ENCODE measurements around the gene RAD51.
"Not testable (repeated sequence)": the region's sequence is repeated elsewhere in the genome, so short reads cannot be mapped to it uniquely, and the experiment has no call there.

RAD51 gene
- total RNA-seq, result 1.7 to 11.6 (median 5.2) reads per million in 3 experiments

- peak; percentile 90 for DNase-seq
Measured at GRCh38 chr15:40694688-40695468, at the start of gene RAD51. RAD51 (plus strand) TSS chr15:40695174; CDS start chr15:40698759, 3,585 bp downstream.

DNA sequence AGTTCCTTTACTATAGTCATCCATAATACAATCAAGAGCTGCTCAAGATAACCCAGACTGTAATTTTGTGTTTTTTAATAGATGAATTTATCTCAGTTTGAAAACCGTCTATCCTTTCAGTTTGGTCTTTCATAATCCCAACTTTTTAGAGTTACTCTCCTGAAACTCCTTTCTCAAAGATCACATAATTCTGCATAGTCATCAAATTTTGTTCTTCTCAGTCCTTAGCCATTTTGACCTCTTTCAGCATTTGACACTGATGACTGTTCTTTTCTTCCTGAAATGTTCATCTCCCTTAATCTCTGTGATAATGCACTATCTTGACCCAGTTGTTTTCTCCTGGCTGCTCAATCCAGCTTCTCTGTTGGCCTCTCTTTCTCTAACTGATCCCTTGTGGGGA lies 47.5 kb upstream of the RAD51 start:
- DNase-seq, result no peak

DNA sequence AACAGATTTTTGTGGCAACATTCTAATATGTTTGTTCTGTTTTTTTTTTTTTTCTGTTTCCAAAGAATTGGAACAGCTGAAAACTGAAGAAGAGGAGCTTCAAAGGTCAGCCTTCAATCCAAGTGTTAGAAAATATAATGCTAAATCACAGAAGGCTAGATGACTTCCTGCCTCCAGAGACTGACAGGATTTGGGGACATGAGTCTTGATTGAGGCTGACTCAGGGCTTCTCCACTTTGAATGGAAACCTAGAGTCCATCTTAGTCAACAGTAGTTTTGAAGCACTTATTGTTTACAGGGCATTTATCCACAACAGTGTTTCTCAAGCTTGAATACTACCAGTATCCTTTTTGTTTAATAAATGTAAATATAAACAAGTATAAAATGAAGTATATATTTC lies 44.5 kb upstream of the RAD51 start:
- no peak for DNase-seq

DNA sequence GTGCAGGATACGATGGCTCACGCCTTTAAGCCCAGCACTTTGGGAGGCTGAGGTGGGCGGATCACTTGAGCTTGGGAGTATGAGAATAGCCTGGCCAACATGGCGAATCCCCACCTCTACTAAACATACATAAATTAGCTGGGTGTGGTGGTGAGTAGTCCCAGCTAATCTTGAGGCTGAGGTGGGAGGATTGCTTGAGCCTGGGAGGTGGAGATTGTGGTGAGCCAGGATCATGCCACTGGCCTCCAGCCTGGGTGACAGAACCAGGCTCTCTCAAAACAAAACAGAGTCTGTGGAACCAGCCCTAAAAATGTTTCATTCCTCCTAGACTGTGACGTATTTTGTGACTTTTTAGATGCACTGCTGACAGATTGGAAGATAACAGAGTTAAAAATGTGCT lies 34.3 kb upstream of the RAD51 start:
- no peak for DNase-seq

DNA sequence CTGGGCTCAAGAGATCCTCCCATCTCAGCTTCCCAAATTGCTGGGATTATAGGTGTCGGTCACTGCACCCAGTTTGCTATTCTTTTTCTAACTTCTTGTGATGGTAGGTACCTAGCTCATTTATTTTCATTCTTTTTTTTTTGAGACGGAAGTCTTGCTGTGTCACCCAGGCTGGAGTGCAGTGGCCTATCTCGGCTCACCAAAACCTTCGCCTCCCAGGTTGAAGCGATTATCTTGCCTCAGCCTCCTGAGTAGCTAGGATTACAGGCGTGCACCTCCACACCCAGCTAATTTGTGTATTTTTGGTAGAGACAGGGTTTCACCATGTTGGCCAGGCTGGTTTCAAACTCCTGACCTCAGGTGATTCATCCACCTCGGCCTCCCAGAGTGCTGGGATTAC lies 30.1 kb upstream of the RAD51 start:
- no peak for DNase-seq

GRCh38 chr15:40676290-40676689 lies 18.7 kb upstream of the RAD51 start:
- not testable (repeated sequence) for DNase-seq

- not testable (repeated sequence) for DNase-seq
Measured at GRCh38 chr15:40676906-40677305, 18.1 kb upstream of the RAD51 start.

- DNase-seq, result no peak
Measured at GRCh38 chr15:40680151-40680550, 14.8 kb upstream of the RAD51 start.

DNA sequence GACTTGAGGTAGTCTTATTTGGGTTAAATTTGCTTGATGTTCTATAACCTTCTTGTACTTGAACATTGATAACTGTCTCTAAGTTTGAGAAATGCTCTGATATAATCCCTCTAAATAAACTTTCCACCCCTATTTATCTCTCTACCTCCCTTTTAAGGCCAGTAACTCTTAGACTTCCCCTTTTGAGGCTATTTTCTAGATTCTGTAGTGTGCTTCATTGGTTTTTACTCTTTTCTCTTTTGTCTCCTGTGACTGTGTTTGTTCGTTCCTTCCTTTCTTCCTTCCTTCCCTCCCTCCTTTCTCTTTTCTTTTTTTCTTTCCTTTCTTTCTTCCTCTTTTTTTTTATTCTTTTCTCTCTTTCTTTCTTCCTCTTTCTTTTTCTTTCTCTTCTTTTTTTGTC lies 14.0 kb upstream of the RAD51 start:
- not testable (repeated sequence) for DNase-seq

DNA sequence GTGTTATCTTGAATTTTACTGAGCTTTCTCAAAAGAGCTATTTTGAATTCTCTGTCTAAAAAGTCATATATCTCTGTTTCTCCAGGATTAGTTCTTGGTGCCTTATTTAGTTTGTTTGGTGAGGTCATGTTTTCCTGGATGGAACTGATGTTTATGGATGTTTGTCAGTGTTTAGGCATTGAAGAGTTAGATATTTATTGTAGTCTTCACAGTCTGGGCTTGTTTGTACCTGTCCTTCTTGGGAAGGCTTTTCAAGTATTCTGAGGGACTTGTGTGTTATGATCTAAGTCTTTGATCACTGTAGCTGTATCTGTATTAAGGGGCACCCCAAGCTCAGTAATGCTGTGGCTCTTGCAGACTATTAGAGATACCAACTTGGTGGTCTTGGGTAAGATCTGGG lies 10.6 kb upstream of the RAD51 start:
- no peak for DNase-seq

DNA sequence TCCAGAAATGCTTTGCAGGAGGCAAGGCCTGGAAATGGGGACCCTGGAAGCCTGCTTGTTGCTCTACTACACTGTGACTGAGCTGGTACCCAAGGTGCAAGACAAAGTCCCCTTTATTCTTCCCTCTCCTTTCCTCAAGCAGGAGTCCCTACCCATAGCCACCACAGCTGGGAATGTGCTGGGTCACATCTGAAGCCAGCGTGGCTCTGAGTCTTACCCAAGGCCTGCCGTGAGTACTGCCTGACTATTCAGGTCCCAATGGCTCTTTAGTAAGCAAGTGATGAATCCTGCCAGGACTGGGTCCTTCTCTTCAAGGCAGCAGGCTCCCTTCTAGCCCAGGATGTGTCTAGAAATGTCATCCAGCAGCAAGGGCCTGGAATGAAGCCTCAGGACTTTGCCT lies 9.6 kb upstream of the RAD51 start:
- DNase-seq, result no peak

GRCh38 chr15:40688932-40689799 lies 5.8 kb upstream of the RAD51 start:
- no peak for DNase-seq

DNA sequence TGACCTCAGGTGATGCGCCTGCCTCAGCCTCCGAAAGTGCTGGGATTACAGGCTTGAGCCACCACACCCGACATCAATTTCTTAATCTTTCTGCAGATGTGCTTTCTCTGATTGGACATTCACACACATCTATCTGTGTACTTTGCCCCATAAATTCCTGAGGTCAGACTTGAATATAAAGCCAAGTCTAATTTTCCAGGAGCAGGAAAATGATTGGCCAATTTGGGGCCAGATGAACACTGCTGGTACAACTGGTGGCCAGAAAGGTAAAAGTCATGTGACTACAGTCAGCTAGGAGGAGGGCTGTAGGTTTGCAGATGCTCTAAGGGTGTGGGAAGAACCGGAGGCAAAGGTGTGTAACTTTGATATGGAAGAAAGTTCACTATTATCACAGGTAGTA lies 3.2 kb upstream of the RAD51 start:
- DNase-seq, result no peak

- no peak for DNase-seq
Measured at GRCh38 chr15:40693904-40694687, 878 bp upstream of the RAD51 start.

DNA sequence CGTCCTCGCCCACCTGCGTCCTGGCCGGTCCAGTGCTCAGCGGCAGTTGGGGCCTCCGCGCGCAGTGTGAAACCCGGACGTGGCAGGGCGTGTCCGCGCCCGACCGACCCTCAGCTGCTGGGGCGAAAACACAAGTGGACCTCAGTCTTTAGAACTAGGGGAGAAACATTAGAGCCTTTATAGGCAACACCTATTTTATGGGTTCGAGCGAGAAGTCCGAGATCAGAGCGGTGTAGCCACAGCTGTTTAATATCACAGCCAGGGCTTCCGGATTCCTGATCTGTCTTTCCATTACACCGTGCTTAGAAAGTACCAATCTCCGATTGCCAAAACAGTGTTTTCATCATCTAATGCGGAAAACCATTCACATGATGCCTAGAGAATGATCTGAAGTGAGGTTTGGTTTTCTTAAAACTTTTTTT lies 506 bp downstream of the RAD51 start:
- DNase-seq, result peak; percentile 13

GRCh38 chr15:40696228-40696627 lies 1.3 kb downstream of the RAD51 start:
- no peak for DNase-seq

DNA sequence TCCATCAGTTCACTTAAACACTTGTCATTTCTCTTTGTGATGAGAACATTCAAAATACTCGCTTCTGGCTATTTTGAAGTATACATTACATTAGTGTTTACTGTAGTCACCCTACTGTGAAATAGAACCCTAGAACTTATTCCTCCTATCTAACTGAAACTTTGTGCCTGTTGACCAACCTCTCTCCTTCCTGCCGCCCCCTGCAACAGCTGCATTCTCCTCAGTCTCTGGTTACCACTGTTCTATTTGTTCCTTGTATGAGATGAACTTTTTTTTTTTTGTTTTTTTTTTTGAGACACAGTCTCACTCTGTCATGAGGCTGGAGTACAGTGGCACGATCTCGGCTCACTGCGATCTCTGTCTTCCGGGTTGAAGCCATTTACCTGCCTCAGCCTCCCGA lies 2.9 kb downstream of the RAD51 start:
- no peak for DNase-seq

GRCh38 chr15:40702077-40702476 lies 7.1 kb downstream of the RAD51 start:
- no peak for DNase-seq

- DNase-seq, result no peak
Measured at GRCh38 chr15:40706121-40706520, 11.1 kb downstream of the RAD51 start.

DNA sequence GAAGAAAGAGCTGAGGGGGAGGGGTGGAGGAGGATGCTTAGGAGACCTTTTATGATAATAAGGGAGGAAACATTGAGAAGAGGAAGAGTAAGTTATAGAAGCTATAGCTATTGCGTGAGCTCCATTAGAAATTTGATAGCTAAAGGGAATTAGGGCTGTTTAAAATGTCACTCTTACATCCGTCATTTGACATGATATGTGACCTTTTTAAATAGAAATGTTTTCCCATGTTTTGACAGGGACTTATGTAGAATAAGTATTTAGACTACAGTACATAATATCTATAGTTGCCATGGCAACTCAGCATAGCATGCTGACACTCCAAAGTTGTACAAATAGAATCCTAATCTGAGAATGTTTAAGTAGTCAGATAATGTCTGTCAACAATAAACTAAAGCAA lies 19.2 kb downstream of the RAD51 start:
- no peak for DNase-seq

DNA sequence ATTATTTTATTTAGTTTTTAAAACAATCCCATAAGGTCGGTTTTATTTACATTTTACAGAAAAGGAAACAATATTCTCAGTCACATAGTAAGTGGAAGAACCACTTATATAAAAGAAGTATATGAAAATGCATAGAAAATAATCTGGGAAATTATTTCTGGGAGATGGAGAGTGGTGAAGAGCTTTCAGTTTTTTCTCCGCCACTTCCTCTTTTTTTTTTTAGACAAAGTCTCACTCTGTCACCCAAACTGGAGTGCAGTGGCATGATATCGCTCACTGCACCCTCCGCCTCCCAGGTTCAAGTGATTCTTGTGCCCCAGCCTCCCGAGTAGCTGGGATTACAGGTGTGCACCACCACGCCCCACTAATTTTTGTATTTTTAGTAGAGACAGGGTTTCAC lies 21.2 kb downstream of the RAD51 start:
- DNase-seq, result no peak

DNA sequence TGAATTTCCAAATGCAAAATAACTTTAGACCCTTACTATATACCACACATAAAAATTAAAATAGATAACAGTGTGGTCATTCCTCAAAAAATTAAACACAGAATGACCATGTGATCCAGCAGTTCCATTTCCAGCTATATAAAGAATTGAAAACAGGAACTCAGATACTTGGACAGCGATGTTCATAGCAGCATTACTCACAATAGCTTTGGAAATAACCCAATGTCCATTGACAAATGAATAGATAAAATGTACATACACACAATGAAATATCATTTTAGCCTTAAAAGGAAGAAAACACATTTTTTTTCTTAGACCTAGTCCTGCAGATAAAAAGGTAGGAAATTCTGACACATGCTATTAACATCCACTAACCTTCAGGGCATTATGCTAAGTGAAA lies 26.7 kb downstream of the RAD51 start:
- DNase-seq, result no peak

- no peak for DNase-seq
Measured at GRCh38 chr15:40722354-40722753, 27.4 kb downstream of the RAD51 start.

Data from central memory CD4-positive, alpha-beta T cell (primary cell).